HG02642 (cell line): Measurements from ENCODE around the gene WWC2.

Experiments
- ATAC-seq: cut with Tn5 transposase; IDR thresholded peaks from one replicate; pipeline ENCODE4 v1.9.1; 2021; ENCODE audit warnings: mild to moderate bottlenecking; ENCODE audit not compliant: unreplicated experiment, poor library complexity

The WWC2 gene

DNA sequence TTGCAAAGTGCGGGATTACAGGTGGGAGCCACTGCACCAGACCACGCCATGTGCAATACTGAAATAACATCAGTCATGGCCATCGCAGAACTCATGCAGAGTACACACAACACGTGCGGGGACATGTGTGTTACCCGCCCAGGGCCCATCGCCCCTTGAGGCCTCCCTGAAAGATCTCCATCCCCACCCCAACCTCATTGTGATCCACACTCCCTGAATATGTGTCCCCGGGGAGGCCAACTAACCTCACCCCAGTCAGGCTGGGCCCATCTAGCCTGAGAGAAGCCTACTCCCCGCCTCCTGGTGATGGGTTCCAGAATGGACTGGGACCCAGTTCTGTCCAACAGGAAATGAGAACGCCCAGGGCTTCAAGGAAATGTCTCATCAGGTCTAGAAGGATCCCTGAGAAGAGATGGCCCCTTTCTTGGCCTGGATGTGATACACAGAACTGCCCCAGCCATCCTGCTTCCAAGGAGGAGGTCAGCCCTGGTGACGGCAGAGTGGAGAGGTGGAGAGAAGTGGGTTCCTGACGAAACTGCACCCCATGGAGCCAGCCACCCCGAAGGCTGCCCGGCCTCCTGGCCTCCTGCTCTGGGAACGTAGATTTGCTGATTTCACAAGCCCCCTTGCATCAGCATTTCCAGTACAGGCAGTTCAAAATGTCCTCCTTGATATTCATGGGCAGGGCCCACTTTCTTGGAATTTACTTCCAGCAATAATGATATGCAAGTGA is 245.6 kb downstream of the WWC2 start:
- no peak for ATAC-seq

DNA sequence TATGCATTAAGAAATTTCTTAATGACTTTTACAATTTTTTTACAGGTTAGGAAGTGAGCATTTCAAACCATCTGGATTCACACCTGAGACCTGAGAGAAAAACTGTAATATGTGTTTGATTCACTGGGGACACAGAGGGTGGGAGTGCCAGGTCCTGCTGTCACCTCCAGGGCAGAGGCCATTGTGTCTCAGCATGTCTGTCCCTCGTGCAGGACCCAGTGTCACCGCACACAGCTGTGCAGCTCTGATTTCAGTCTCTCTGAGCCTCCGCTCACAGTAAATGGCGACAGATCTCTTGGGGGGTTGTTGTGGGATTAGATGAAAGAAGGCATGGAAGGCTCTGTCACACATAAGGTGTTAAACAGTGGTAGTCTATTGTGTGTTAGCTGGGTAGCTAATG is 246.2 kb downstream of the WWC2 start:
- no peak for ATAC-seq

- ATAC-seq = no peak
These were observed 248.1 kb downstream of the WWC2 start for GRCh38 chr4:183347146-183347545.

DNA sequence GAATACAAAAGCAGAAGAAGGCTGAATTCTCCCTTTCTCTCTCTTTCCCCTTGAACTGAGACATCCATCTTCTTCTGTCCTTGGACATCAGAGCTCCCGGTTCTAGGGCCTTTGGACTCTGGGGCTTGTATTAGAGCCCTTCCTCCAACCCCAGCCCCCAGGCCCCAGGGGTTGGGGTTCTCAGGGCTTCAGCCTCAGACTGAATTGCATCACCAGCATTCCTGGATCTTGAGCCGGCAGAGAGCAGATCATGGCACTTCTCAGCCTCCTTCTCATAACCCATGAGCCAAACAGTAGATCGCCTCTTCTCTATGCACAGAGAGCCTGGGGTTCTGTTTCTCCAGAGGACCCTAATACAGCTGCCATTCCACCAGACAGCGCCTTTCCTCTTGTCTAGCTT is 248.5 kb downstream of the WWC2 start:
- ATAC-seq = no peak

DNA sequence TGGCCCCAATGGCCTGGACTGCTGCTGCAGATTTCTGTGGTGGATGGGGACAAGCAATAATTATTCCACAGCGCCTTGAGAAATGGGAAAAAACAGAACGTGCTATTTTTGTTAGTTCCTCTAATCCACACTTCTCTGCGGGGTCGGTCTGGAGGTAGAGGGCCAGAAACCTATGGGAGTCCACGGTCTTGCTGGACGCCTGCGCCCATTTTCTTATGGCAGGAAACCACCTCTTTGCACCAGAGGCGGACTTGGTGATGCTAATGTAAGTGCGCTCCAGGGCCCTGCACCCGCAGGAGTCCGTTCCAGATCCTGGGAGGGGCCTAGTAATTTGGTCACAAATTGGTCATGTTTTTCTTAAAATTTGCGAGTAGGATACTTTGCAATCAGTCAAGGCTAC is 249.1 kb downstream of the WWC2 start:
- no peak for ATAC-seq

- no peak for ATAC-seq
These were observed 249.9 kb downstream of the WWC2 start for GRCh38 chr4:183348706-183349659.

DNA sequence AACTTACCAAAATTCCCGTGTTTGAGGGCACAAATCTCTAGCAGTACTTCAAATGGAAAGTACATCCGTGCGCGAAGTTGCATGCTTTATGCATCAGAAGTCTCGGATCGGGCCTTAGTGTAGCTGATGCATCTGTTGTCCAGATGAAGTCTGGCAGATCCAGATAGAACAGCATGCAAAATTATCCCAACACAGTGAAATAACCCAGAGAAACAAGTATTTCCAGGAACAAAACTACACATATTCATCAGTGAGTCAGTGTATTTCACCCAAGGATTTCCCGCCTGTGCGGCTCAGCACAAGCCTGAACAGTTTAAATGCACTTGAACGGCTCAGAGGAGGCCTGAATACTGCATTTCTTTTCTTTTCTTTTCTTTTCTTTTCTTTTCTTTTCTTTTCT is 250.6 kb downstream of the WWC2 start:
- no peak for ATAC-seq

DNA sequence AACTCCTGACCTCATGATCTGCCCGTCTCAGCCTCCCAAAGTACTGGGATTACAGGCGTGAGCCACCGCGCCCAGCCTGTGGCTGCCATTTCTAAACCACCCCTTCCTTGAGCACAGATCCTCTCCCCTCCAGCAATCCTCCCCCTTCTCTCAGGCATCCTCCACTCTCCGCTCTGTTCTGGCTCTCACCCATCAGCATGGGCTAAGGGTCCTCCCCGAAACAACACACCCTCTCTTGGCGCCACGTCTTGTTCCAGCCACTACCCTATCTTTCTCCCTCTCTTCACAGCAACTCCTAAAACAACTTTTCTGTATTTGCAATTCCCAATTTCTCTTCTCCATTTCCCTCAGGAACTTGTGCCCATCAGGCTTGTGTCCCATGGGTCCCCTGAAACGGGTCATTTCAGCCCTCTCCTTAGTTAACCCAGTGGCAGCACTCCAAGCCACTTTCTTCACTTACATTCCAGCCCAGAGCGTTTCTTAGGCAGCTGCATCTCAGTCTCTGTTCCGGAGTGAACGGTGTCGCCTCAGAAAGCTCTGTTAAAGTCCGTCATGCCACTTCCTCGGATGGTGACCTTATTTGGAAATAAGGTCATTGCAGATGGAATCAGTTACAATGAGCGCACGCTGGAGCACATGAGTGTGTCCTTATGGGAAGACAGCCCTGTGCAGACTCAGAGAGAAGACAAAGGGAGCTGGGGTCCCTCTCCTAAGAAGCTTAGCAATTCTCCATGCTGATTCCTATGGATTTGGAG is 251.4 kb downstream of the WWC2 start:
- ATAC-seq = no peak

DNA sequence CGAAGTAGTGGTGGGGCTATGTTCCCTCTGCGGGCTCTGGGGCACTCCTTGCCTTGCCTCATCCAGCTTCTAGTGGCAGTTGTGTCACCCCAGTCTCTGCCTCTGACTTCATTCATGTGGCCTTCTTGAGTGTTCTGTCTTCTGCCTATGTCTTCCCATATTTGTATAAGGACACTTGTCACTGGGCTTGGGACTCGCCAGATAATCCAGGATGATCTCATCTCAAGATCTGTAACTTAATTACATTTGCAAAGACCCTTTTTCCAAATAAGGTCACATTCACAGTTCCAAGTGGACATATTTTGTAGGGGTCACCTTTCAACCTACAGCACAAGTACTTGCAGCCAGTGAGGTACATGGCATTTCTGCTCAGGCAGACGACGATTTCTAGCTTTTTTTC is 253.5 kb downstream of the WWC2 start:
- no peak for ATAC-seq

DNA sequence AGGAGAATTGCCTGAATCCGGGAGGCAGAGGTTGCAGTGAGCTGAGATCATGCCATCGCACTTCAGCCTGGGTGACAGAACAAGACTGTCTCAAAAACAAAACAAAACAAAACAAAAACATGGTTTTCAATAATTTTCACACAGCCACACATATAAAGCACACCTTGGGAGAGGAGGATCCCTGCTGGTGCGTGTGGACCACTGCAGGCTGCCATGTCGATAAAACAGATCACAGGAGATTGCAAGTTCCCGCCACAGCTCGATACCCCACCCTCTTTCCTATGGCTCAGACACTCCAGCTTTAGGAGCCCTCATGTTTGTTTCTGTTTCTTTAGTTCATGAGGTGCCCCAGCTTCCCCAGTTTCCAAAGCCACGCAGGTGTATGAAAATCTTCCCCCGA is 254.5 kb downstream of the WWC2 start:
- no peak for ATAC-seq

DNA sequence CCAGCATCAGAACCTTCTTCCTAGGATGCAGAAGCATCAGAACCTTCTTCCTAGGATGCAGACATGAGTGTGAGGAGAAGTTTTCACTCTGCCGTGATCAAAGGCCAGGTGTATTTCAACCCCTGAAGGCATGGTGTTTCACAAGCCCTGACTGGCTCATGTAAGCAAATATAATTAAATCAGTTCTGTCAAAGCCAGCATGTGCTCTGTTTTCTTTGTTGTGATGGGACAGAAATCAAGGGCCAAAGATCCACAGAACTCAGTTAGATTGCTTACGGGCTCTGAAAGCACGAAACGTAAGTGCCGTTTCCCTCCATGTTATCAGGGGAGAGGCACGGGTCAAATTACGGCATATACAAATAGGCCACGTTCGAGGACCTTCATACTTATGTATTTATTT is 255.2 kb downstream of the WWC2 start:
- no peak for ATAC-seq

GRCh38 chr4:183355405-183355804 is 256.3 kb downstream of the WWC2 start:
- ATAC-seq = no peak

- ATAC-seq = no peak
These were observed 257.2 kb downstream of the WWC2 start for GRCh38 chr4:183356173-183356830.

DNA sequence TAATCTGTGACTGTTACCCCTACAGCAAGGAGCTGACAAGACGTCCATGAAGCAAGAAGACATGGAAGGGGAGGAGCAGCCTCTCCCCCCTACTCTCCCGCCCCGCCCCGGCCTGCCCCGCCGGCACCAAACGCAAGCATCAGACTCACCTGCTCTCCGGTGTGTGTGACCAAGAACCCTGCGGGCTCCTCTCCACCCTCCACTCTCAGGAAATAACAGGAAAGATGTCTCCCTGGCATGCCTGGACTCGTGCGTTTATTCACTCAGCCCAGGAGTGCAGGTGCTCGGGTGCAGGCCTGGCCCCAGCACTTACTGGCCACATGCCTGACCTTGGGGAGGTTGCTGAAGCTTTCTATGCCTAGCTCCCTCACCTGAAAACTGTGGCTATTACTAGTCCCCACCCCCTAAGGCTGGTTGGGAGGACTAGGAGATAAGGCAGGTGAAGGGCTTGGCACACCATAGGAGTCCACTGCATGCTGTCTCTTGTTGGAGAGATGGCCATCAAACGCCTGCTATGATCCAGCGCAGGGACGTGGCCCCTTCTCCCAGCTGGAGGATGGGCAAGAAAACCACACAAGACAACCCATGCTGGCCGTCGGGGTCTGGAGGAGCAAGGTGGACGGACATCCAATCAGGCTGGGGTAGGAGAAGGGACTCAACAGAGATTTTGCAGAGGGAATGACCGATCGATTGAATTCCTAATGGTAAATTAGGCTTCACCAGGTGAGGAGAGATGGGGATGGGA is 258.0 kb downstream of the WWC2 start:
- no peak for ATAC-seq

DNA sequence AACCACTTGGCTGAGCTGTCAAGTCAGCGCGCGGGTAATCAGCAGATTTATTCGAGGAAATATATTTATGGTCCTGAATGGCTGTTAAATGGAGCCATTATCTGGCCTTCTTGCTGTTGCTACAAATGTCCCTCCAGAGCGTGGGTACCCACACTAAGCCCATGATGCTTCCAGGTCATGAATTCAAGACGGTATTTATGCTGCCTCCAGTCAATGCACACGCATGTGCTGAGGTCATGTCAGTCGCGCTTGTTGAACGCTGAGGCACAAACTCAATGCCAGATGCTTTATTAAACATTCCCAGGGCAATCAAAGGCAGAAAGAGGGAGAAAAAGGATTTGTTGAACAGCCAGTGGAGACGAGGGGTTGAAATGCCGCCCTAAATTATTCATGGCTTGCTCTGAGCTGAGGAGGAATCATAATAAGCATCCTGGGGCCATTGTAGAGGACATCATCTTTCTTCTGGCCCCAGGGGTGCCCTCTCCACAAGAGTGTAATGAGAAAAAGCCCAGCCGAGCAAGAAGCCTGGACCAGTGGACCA is 259.2 kb downstream of the WWC2 start:
- ATAC-seq = no peak

DNA sequence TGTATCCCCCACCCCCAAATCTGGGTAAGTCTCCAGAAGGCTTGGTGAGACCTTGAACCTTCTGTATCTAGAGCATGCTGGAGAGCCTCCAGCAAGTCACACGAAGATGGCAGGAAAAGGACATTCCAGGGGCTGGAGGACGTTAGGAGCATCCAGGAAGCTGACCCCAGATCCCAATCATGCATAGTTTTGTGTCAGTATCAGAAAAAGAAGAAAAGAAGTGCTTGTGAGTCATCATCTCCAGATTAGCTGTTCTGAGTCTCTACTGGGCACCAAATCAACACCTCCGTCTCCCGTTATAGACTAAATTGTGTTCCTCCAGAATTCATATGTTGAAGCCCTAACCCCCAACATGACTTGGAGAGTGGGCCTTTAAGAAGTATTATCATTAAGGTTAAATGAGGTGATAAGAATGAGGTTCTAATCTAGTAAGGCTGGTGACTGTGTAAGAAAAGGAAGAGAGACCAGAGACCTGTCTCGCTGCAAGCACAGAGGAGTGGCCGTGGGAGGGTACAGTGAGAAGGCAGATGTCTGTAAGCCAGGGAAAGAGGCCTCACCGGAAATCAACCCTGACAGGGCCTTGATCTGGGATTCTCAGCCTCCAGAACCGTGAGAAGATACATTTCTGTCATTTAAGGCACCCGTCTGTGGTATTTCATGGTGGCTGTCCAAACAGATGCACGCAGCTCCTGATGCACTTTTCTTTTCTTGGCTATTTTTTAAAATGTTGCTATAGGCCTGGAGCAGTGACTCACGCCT is 261.3 kb downstream of the WWC2 start:
- no peak for ATAC-seq

DNA sequence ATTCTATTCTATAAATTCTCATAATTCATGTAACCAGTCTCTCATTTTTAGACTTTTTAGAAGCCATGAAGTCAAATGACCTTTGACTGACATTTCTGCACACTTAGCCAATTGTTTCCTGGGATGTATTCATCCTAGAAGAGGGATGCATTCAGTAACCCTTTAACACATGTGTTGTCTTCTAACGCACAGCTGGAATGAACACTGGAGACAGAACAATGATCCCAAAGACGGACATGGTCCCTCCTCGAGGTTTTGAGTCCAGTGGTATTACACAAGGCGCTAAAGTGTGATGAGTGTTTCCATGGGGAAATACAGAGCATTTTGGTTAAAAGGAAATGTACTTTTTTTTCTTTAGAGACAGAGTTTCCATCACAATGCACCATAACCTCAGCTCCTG is 263.0 kb downstream of the WWC2 start:
- ATAC-seq = no peak

- no peak for ATAC-seq
These were observed 264.0 kb downstream of the WWC2 start for GRCh38 chr4:183362916-183363542.
